Measurements from ENCODE around the gene MCF2L2.

GRCh38 chr3:183296944-183297343 lies 131.5 kb downstream of the MCF2L2 start:
- no peak for TF ChIP-seq EZH2 (IDR thresholded peaks at IDR 0.05)
- TF ChIP-seq POLR2AphosphoS5 (IDR thresholded peaks at IDR 0.05; ENCODE audit: borderline replicate concordance, low read depth, low read length) = no peak

Data from SK-N-MC (cell line).